Measurements from ENCODE around the gene IRGQ. TPM values are rescaled to one million over a fixed set of nuclear protein-coding genes. Genes with fewer than 3 reads are reported as not detected.
"Not testable (repeated sequence)": the region's sequence is repeated elsewhere in the genome, so short reads cannot be mapped to it uniquely, and the experiment has no call there.

Gene IRGQ
- total and polyA plus RNA-seq, 11 donors: 7.4 to 36.1 (median 24.2) TPM

- Histone ChIP-seq H3K4me1 (no peaks in the 10 kb centered on the region), H3K27ac (no peak overlapping the region), H3K36me3 (peaks cover 0 to 80% (median 66%) of the 10 kb centered on the region in 9 donors), H3K27me3 (no peaks in the 10 kb centered on the region), H3K4me3 (no peak overlapping the region), H3K9me3 (no peaks in the 10 kb centered on the region)
- ATAC-seq (no peak), DNase-seq (peak in 1 of 5 donors; percentile 0)
- TF ChIP-seq, protein P1, sequence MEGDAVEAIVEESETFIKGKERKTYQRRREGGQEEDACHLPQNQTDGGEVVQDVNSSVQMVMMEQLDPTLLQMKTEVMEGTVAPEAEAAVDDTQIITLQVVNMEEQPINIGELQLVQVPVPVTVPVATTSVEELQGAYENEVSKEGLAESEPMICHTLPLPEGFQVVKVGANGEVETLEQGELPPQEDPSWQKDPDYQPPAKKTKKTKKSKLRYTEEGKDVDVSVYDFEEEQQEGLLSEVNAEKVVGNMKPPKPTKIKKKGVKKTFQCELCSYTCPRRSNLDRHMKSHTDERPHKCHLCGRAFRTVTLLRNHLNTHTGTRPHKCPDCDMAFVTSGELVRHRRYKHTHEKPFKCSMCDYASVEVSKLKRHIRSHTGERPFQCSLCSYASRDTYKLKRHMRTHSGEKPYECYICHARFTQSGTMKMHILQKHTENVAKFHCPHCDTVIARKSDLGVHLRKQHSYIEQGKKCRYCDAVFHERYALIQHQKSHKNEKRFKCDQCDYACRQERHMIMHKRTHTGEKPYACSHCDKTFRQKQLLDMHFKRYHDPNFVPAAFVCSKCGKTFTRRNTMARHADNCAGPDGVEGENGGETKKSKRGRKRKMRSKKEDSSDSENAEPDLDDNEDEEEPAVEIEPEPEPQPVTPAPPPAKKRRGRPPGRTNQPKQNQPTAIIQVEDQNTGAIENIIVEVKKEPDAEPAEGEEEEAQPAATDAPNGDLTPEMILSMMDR (IDR thresholded peaks at IDR 0.05): no peak
- no peak for TF ChIP-seq POLR2A (IDR thresholded peaks at IDR 0.05)
- 71 to 96% (median 78%) methylated on average over 2 to 3 of the region's 3 CpGs for WGBS, 4 donors
- intact Hi-C loops (cut with DNase I): loop anchor here in 7 of 10 donors (5.0 to 10.0 kb wide), 4 partner anchors 100 to 232 kb away; partner anchors contain the start of gene KCNN4 (in 1 of the 7)
Observed at GRCh38 chr19:43552616-43553015, 43.3 kb downstream of the IRGQ start.

GRCh38 chr19:43552198-43552450, 43.8 kb downstream of the IRGQ start:
- intact Hi-C loops (cut with DNase I): loop anchor here in 7 of 10 donors (5.0 to 10.0 kb wide), 4 partner anchors 100 to 233 kb away; partner anchors contain the start of gene KCNN4 (in 1 of the 7)
- WGBS, 4 donors: 79 to 93% (median 91%) methylated on average over 3 of the region's 3 CpGs
- TF ChIP-seq, protein P1 (IDR thresholded peaks at IDR 0.05): no peak
- no peak for TF ChIP-seq POLR2A (IDR thresholded peaks at IDR 0.05)
- peaks cover 0 to 78% (median 66%) of the 10 kb centered on the region in 9 donors for H3K36me3 ChIP-seq
- H3K9me3 ChIP-seq: no peaks in the 10 kb centered on the region
- H3K27me3 ChIP-seq: no peaks in the 10 kb centered on the region
- H3K4me3 ChIP-seq: no peak overlapping the region
- DNase-seq (peak in 1 of 5 donors; percentile 21), ATAC-seq (no peak)
- no peaks in the 10 kb centered on the region for H3K4me1 ChIP-seq
- no peak overlapping the region for H3K27ac ChIP-seq

GRCh38 chr19:43551399-43552197, 44.3 kb downstream of the IRGQ start:
- Histone ChIP-seq H3K27me3 (no peaks in the 10 kb centered on the region), H3K27ac (no peak overlapping the region), H3K4me3 (no peak overlapping the region), H3K36me3 (peaks cover 0 to 74% (median 63%) of the 10 kb centered on the region in 9 donors), H3K4me1 (no peaks in the 10 kb centered on the region), H3K9me3 (no peaks in the 10 kb centered on the region)
- intact Hi-C loops (cut with DNase I): loop anchor here in 7 of 10 donors (5.0 to 10.0 kb wide), 4 partner anchors 101 to 233 kb away; partner anchors contain the start of gene KCNN4 (in 1 of the 7)
- 88 to 89% (median 89%) methylated on average over 23 of the region's 23 CpGs for WGBS, 4 donors
- TF ChIP-seq POLR2A (IDR thresholded peaks at IDR 0.05): no peak
- TF ChIP-seq, protein P1 (IDR thresholded peaks at IDR 0.05): no peak
- ATAC-seq: no peak
- DNase-seq: peak in 1 of 5 donors; percentile 0

DNA sequence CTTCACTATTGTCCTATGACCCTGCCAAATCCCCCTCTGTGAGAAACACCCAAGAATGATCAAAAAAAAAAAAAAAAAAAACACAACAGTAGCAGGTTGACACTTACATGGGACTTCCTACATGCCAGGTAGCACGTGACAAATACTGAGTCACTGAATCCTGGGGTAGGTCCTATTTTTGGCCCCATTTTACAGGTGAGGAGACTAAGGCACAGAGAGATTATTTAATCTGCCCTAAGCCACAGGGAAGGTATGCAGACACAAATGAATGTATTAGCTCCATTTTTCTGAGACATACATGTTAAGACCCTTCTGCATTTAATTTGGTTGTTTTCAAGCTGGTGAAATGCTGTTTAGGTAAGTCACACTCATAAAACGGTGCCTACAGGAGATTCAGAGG, 47.2 kb downstream of the IRGQ start:
- Histone ChIP-seq H3K36me3 (peaks cover 0 to 69% (median 66%) of the 10 kb centered on the region in 9 donors), H3K4me3 (no peak overlapping the region), H3K4me1 (no peaks in the 10 kb centered on the region), H3K27me3 (no peaks in the 10 kb centered on the region), H3K27ac (no peak overlapping the region), H3K9me3 (no peaks in the 10 kb centered on the region)
- 91 to 97% (median 93%) methylated on average over 2 of the region's 2 CpGs for WGBS, 4 donors
- DNase-seq: no peak
- intact Hi-C loops (cut with DNase I): no loop called here
- no peak for TF ChIP-seq POLR2A (IDR thresholded peaks at IDR 0.05)
- TF ChIP-seq, protein P1 (IDR thresholded peaks at IDR 0.05): no peak
- no peak for ATAC-seq

GRCh38 chr19:43547926-43548325, 48.0 kb downstream of the IRGQ start:
- H3K27me3 ChIP-seq; ATAC-seq; DNase-seq; H3K27ac ChIP-seq; intact Hi-C loops (cut with DNase I); H3K9me3 ChIP-seq; H3K4me1 ChIP-seq; H3K4me3 ChIP-seq: not testable (repeated sequence)
- H3K36me3 ChIP-seq: peaks cover 0 to 69% (median 65%) of the 10 kb centered on the region in 9 donors
- 89 to 94% (median 94%) methylated on average over 5 to 19 of the region's 24 CpGs for WGBS, 4 donors
